ENCODE data around the gene FMN1.

- no peak for TF ChIP-seq POLR2A (IDR thresholded peaks at IDR 0.05)
- no peak for TF ChIP-seq CTCF (IDR thresholded peaks at IDR 0.05)
These were observed at the start of gene FMN1 for GRCh38 chr15:33194704-33195670.
